HUDEP-2 (cell line): ENCODE data around the gene RHCG.
"Not testable (repeated sequence)": the region's sequence is repeated elsewhere in the genome, so short reads cannot be mapped to it uniquely, and the experiment has no call there.

Experiments used
- DNase-seq, 76 experiments: peaks; one replicate each; lab custom pipeline; 2025; ENCODE audit not compliant: unreplicated experiment in 76 of 76; lab: John Stamatoyannopoulos, UW

RHCG gene

GRCh38 chr15:89479173-89479572, 17.2 kb downstream of the RHCG start:
- DNase-seq = no peak

GRCh38 chr15:89477411-89478242, 18.8 kb downstream of the RHCG start:
- no peak for DNase-seq

- no peak for DNase-seq
These were observed 20.7 kb downstream of the RHCG start for GRCh38 chr15:89475661-89476060.

- DNase-seq = peak in 53 of 76 experiments; percentile 7 to 66 (median 33)
These were observed 23.6 kb downstream of the RHCG start for GRCh38 chr15:89472785-89473256.

- DNase-seq = no peak
These were observed 26.8 kb downstream of the RHCG start for GRCh38 chr15:89469426-89470096.

- DNase-seq = not testable (repeated sequence)
These were observed 27.6 kb downstream of the RHCG start for GRCh38 chr15:89468813-89469212.

GRCh38 chr15:89463113-89463512, 33.3 kb downstream of the RHCG start:
- no peak for DNase-seq

- peak in 6 of 76 experiments; percentile 1 to 21 (median 4) for DNase-seq
These were observed 34.0 kb downstream of the RHCG start for GRCh38 chr15:89462198-89462912.

GRCh38 chr15:89461386-89461785, 35.0 kb downstream of the RHCG start:
- DNase-seq = no peak

GRCh38 chr15:89460048-89460447, 36.3 kb downstream of the RHCG start:
- DNase-seq = no peak

- no peak for DNase-seq
These were observed 36.9 kb downstream of the RHCG start for GRCh38 chr15:89459271-89460038.

GRCh38 chr15:89458440-89458839, 37.9 kb downstream of the RHCG start:
- no peak for DNase-seq

- peak in 4 of 76 experiments; percentile 3 to 34 (median 10) for DNase-seq
These were observed 39.3 kb downstream of the RHCG start for GRCh38 chr15:89457086-89457485.

GRCh38 chr15:89455535-89455934, 40.8 kb downstream of the RHCG start:
- DNase-seq = no peak

- DNase-seq = no peak
These were observed 44.0 kb downstream of the RHCG start for GRCh38 chr15:89452330-89452836.

GRCh38 chr15:89451846-89452245, 44.5 kb downstream of the RHCG start:
- no peak for DNase-seq

GRCh38 chr15:89450076-89451006, 46.0 kb downstream of the RHCG start:
- no peak for DNase-seq

- DNase-seq = no peak
These were observed 47.6 kb downstream of the RHCG start for GRCh38 chr15:89448825-89449224.

GRCh38 chr15:89447676-89448075, 48.7 kb downstream of the RHCG start:
- DNase-seq = no peak
